Urinary bladder (tissue), 4 donors: Measurements from ENCODE around the gene CD8A. TPM values are rescaled to one million over a fixed set of nuclear protein-coding genes. Genes with fewer than 3 reads are reported as not detected.

Source experiments
- DNase-seq: peaks from one replicate; pipeline ENCODE4 v3.0.0-alpha.2; 2015; ENCODE audit errors: extremely low spot score
- H3K27ac ChIP-seq: one replicate; pipeline ENCODE4 v1.5.1; 2013; ENCODE audit warnings: low read depth, mild to moderate bottlenecking, moderate library complexity
- H3K36me3 ChIP-seq: one replicate; pipeline ENCODE4 v1.6.1; 2013; ENCODE audit warnings: mild to moderate bottlenecking, moderate library complexity; ENCODE audit not compliant: insufficient read depth
- H3K4me1 ChIP-seq: one replicate; pipeline ENCODE4 v1.6.1; 2013; ENCODE audit warnings: mild to moderate bottlenecking, moderate library complexity; ENCODE audit not compliant: insufficient read depth
- H3K4me3 ChIP-seq: one replicate; pipeline ENCODE4 v1.5.1; 2013; ENCODE audit warnings: low read depth, low read length
- WGBS: extraction: QIAGEN DNeasy Blood & Tissue Kit; methylation state at CpG from one replicate; pipeline ENCODE4 v1.1.7; 2013; 5-methylcytosine and 5-hydroxymethylcytosine counted together
- polyA plus RNA-seq: library from polyadenylated mRNA; stranded (reverse); fragments of 200-250 nt; gene quantifications from one replicate; pipeline ENCODE4 v1.2.3, GENCODE V29; 2013
- total RNA-seq: library from RNA; depleted of rRNA; stranded (reverse); fragments of >200 nt; gene quantifications from one replicate; pipeline ENCODE4 v1.2.3, GENCODE V29; 2014
- donor health status: healthy with polysubstance abuse.
- donor health status: healthy.

CD8A gene
- total and polyA plus RNA-seq, 2 donors, result 2.1 TPM; not detected in 1

DNA sequence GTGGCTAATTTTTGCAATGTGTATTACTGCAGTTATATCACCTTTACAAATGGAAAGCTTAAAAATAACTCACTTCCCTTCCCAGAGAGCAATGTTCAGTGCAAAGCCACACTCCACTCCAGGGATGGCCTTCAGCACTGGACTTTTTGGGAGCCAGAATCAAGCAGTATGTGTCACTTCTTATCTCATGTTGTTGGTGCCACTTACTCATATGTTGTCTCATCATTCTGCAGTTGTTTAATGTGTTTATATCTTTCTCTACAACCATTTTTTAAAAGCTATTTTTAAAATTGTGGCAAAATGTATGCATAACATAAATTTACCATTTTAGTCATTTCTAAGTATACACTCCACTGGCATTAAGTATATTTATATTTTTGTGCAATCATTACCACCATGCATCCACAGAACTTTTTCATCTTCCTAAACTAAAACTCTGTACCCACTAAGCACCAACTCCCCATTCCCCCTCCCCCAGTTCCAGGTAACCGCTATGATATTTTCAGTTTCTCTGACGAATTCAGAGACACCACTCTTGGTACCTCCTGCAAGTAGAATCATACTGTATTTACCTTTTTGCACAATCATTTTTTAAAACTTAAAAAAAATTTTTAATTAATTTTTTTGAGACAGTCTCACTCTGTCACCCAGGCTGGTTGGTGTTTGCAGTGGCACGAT is 32.1 kb upstream of the CD8A start:
- Histone ChIP-seq H3K36me3 (no peaks in the 10 kb centered on the region), H3K4me1 (no peaks in the 10 kb centered on the region), H3K4me3 (no peak overlapping the region), H3K27ac (no peak overlapping the region)
- DNase-seq, result no peak
- WGBS, result 95% methylated on average over 3 of the region's 3 CpGs

DNA sequence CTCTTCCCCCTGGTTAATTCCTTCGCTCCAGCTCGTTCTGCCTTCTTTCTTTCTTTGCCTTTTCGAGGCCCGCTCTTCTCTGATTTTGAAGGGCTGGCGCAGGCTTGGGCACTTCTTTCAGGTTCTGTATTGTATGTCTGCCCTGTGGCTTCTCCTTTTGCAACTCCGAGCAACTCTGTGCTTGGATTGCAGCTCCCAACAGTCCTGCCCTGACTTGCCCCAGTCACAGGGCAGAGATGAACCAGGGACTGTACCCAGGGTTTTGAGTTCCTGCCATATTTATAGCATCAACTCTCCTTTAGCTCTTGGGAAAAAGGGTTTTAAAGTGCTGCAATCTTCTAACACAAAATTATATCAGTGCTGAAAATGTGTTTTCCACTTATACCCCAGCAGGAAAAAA is 31.1 kb upstream of the CD8A start:
- Histone ChIP-seq H3K27ac (no peak overlapping the region), H3K36me3 (no peaks in the 10 kb centered on the region), H3K4me3 (no peak overlapping the region), H3K4me1 (no peaks in the 10 kb centered on the region)
- 87% methylated on average over 6 of the region's 6 CpGs for WGBS
- DNase-seq, result no peak

DNA sequence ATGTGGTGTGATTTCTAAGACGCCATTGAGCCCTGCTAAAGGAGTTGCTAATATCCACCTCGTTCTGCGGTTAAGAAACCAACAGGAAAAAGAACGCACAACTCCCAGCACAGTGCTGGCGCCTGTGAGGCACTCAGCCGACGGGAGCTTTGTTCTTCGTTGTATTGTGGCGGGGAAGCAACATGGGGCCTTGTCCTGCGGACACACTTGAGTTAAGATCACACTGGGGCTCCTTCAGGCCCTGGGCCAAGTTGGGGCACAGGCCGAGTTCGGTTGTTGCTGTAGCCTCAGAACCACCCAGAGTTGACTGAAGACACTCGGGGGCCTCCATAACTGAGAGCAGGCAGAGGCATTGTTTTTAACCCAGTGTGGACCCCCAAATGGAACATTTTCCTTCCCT is 30.6 kb upstream of the CD8A start:
- H3K36me3 ChIP-seq, result no peaks in the 10 kb centered on the region
- H3K4me1 ChIP-seq, result no peaks in the 10 kb centered on the region
- no peak overlapping the region for H3K4me3 ChIP-seq
- WGBS, result 90% methylated on average over 13 of the region's 13 CpGs
- H3K27ac ChIP-seq, result no peak overlapping the region
- no peak for DNase-seq

DNA sequence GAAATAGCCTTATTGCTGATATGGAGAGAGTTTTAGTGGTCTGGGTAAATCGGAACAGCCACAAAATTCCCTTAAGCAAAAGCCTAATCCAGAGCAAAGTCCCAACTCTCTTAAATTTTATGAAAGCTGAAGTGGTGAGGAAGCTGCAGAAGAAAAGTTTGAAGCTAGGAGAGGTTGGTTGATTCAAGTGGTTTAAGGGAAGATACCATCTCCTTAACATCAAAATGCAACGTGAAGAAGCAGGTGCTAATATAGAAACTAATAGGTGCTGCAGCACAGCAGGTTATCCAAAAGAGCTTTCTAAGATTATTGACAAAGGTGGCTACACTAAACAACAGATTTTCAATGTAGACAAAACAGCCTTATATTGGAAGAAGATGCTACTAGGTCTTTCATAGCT is 28.2 kb upstream of the CD8A start:
- Histone ChIP-seq H3K36me3 (no peaks in the 10 kb centered on the region), H3K27ac (no peak overlapping the region), H3K4me3 (no peak overlapping the region), H3K4me1 (no peaks in the 10 kb centered on the region)
- WGBS, result 92% methylated on average over 2 of the region's 2 CpGs
- no peak for DNase-seq

DNA sequence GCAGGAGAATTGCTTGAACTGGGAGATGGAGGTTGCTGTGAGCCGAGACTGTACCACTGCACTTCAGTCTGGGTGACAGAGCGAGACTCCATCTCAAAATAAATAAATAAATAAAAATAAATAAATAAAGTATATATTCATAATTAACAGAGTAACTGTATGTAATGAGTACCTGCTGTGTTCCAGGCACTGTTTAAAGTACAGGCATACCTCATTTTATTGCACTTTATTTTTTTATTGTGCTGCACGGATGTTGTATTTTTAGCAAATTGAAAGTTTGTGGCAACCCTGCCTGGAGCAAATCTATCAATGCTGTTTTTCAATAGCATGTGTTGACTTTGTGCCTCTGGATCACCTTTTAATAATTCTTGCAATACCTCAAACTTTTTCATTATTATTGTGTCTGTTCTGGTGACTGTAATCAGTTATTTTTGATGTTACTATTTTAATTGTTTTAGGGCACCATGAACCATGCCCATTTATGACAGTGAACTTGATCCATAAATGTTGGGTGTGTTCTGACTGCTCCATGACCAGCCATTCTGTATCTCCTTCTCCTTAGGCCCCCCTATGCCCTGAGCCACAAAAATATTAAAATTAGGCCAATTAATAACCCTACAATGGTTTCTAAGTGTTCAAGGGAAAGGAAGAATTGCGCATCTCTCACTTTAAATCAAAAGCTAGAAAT is 27.5 kb upstream of the CD8A start:
- 90% methylated on average over 4 of the region's 4 CpGs for WGBS
- Histone ChIP-seq H3K36me3 (no peaks in the 10 kb centered on the region), H3K4me1 (no peaks in the 10 kb centered on the region), H3K4me3 (no peak overlapping the region), H3K27ac (no peak overlapping the region)
- no peak for DNase-seq

DNA sequence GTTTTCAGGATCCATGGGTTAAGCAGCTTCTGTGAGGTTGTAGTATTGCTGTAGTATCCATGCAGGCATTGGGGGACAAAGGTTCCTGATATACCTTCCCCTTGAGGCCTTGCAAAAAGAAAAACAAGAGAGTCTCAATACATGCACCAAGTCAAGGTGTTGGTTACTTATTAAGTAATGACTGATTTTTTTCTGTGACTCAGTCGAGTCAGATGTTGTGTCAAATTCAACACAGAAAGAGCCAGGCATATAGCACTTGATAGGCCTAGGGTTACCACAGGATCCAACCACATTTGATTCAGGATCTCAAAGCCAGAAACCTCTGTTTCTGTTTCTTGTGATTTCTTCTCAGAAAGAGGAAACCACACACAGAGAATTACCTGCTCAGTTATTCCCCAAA is 24.9 kb upstream of the CD8A start:
- no peak overlapping the region for H3K27ac ChIP-seq
- 84% methylated on average over 1 of the region's 1 CpG for WGBS
- no peaks in the 10 kb centered on the region for H3K36me3 ChIP-seq
- H3K4me1 ChIP-seq, result no peaks in the 10 kb centered on the region
- no peak for DNase-seq
- H3K4me3 ChIP-seq, result no peak overlapping the region

DNA sequence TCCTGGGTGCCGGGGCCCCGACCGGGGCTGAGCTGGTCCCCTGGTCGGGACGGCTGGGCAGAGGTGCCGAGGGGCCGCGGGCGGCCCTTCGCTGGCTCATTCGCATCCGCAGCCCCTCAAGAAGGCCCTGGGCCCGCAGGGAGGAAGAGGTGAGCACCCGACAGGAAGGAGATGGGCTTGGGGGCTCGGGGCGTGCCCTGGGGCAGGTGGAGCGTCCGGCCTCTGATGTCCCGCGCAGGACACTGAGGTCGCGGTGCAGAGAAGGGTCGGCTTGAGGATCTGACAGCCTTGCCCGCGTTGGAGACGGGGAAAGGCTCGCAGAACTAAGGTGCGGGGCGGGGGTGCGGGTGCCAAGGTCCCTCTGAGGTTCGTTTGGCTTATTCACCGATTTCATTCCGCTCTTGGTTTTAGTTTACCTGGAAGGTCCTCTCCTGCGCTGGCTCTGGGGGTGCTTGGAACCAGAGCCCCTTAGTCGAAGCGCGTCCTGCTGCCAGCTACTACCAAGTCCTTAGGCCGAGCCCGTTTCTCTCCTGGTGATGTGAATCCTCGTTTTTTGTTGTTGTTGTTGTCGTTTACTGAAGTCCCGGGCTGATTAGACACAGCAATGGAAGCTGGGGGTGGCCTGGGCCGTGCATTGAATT is 18.9 kb upstream of the CD8A start:
- Histone ChIP-seq H3K4me1 (no peaks in the 10 kb centered on the region), H3K36me3 (no peaks in the 10 kb centered on the region), H3K4me3 (no peak overlapping the region), H3K27ac (no peak overlapping the region)
- WGBS, result 23% methylated on average over 43 of the region's 43 CpGs
- no peak for DNase-seq

DNA sequence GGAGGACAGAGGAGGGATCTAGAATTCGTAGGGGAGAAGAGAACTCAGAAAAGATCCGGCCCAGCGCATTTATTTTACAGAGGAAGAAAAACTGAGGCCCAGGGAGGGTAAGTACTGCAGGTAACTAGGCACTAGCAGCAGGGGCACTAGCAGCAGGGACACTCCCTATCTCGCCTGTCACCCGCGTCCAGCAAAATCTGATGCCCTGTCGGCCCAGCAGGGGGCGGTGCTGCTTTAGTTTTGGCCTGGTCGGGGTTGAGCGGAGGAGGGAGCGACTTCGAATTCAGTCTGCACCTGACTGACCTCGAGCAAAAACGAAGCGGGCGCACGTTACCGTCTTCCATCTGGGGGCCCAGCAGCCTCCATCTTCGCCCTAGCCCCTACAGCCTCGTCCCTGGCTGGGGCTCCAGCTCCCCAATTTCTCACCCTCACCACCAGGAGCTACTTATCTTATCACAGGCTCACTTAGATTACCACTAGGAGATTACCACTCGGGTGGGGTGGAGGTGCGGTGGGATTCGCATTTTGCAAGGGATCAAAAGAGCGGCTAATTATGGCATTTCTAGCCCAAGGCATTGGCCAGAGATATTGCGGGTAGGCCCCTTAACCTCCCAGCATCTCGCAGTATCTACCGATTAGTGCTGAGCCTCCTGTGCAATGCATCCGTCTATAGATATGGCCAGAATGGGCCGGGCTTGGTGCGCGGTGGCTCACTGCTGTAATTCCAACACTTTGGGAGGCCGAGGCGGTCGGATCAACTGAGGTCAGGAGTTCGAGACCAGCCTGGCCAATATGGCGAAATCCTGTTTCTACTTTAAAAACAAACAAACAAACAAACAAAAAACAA is 17.8 kb upstream of the CD8A start:
- Histone ChIP-seq H3K4me3 (peak overlapping the region; percentile 25), H3K27ac (no peak overlapping the region), H3K36me3 (no peaks in the 10 kb centered on the region), H3K4me1 (no peaks in the 10 kb centered on the region)
- DNase-seq, result peak; percentile 59
- 10% methylated on average over 36 of the region's 36 CpGs for WGBS

DNA sequence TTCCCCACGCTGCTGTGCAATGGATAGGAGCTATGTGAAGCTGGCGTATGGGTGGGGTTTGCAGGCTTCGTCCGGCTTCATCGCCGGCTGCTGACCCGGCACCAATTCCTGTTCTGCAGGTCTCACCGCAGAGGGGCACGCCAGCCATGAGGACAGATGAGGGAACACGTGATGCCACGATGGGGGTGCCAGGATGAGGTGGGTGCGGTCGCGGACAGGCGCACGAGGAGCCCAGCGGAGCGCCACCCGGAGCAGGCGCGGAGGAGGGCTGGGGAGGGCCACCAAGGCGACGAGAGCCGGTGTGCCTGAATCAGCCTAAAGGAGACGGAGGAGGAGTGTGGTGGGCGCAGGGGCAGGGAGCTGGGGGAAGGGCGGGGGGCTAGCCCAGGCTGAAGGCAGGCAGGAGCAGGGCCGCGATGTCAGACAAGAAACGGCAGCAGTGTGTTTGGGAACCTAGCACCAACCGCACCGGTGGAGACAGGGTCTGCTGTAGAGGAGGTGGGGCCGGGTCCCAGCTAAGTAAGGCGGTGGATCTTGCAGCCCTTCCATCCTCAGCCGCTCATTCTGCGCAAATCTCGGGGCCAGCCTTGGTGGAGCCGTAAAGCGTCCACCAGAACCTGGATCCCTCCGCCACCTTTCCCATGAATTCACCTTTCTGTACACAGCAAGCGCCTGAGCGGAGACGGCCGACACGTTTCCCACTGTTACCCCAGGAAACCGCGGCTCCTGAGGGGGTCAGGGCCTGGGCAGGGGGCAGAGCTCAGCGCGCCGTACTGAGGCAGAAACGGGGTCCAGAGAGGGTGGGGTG is 17.0 kb upstream of the CD8A start:
- H3K27ac ChIP-seq, result no peak overlapping the region
- H3K36me3 ChIP-seq, result no peaks in the 10 kb centered on the region
- H3K4me1 ChIP-seq, result no peaks in the 10 kb centered on the region
- under 1% methylated on average over 51 of the region's 51 CpGs for WGBS
- H3K4me3 ChIP-seq, result peak overlapping the region; percentile 25
- peak; percentile 54 for DNase-seq

DNA sequence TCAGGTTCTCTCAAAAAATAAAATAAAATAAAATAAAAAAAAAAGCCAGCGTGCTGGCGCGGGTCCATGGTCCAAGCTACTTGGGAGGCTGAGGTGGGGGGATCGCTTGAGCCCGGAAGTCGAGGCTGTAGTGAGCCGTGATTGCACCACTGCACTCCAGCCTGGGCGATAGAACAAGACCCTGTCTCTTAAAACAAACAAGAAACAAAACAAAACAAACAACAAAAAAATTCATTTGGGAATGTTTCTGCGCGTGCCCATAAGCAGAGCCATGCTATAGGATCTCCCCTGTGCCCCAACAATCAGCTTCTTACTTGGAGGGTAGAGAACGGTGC is 16.4 kb upstream of the CD8A start:
- DNase-seq, result no peak
- Histone ChIP-seq H3K36me3 (no peaks in the 10 kb centered on the region), H3K4me1 (no peaks in the 10 kb centered on the region), H3K4me3 (peak overlapping the region; percentile 25), H3K27ac (no peak overlapping the region)
- 42% methylated on average over 11 of the region's 11 CpGs for WGBS

DNA sequence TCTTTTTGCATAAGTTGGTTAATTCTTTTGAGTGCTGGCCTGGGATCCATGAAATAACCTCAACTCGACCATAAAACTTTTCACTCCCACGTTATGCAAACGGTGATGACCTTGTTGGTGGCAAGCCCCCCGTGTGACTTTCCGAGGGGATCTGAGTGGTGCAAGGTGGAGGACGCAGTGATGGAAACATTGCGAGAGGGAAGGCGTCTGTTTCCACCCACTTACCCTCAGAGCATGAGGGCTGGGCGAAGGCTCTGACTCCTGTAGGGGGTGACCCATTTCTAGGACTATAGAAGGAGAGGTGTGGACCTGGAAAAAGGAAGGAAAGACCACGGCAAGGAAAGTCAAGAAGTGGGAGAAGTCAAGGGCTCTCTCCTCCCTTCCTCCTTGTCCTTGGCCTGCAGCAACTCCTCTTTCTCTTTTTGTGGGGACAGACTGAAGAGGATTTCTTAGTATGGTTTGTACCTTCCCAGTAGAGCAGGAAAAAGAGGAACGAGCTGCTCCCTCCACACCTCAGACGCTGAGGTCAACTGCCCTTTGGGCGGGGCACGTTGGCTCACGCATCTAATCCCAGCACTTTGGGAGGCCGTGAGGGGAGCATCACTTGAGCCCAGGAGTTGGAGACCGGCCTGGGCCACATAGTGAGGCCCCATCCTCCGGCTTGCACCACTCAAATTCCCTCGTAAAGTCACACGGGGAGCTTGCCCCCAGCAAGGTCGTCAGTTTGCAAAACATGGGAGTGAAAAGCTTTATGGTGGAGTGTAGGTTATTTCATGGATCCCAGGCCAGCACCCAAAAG is 15.5 kb upstream of the CD8A start:
- Histone ChIP-seq H3K36me3 (no peaks in the 10 kb centered on the region), H3K4me1 (no peaks in the 10 kb centered on the region), H3K27ac (no peak overlapping the region), H3K4me3 (no peak overlapping the region)
- DNase-seq, result no peak
- 84% methylated on average over 21 of the region's 21 CpGs for WGBS

DNA sequence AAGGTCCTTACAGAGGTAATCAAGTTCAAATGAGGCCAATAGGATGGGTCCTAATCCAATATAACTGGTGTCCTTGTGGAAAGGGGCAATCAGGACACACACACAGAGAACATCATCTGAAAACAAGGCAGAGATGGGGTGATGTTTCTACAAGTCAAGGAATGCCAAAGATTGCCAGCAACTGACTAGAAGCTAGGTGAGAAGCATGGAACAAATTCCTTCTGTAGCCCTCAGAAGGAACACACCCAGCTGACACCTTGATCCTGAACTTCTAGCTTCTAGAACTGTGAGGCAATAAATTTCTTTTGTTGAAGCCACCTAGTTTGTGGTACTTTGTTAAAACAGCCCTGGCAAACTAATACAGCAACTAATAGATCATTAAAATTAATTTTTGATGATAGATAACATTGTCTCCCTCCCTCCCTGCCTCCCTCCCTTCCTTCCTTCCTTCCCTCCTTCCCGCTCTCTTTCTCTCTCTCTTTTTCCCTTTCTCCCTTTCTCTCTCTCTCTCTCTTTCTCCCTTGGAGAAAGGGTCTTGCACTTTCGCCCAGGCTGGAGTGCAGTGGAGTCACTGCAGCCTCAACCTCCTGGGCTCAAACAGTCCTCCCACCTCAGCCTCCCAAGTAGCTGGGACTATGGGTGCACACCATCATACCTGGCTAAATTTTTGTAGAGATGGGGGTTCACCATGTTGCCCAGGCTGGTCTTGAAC is 10.3 kb upstream of the CD8A start:
- WGBS, result 92% methylated on average over 2 of the region's 2 CpGs
- Histone ChIP-seq H3K27ac (no peak overlapping the region), H3K4me3 (no peak overlapping the region), H3K36me3 (no peaks in the 10 kb centered on the region), H3K4me1 (no peaks in the 10 kb centered on the region)
- no peak for DNase-seq
